Stimulated activated CD8-positive, alpha-beta memory T cell treated with anti-CD3 and anti-CD28 coated beads, Interleukin-2, amount 100 ng/mL, for 48 hours (primary cell): ENCODE results near the gene ACVR2B.

Experiments used
- DNase-seq, 2 donors: peaks; one replicate each; pipeline ENCODE4 v3.0.0-alpha.2; 2020; ENCODE audit warnings: low read depth in 2 of 2

The ACVR2B gene

GRCh38 chr3:38488949-38489348 lies 35.3 kb downstream of the ACVR2B start:
- DNase-seq = no peak

- DNase-seq = no peak
Observed at GRCh38 chr3:38489766-38490165, 36.1 kb downstream of the ACVR2B start.

- DNase-seq = no peak
Observed at GRCh38 chr3:38490281-38491030, 36.8 kb downstream of the ACVR2B start.

GRCh38 chr3:38491215-38491614 lies 37.5 kb downstream of the ACVR2B start:
- DNase-seq = no peak

- DNase-seq = no peak
Observed at GRCh38 chr3:38493031-38493430, 39.3 kb downstream of the ACVR2B start.

GRCh38 chr3:38496131-38496910 lies 42.6 kb downstream of the ACVR2B start, which contains the start of gene EXOG:
EXOG (plus strand) TSS chr3:38496340; CDS start chr3:38496368, 28 bp downstream.
- DNase-seq = peak; percentile 94 to 95

GRCh38 chr3:38497031-38497430 lies 43.3 kb downstream of the ACVR2B start:
- no peak for DNase-seq

- no peak for DNase-seq
Observed at GRCh38 chr3:38500688-38501417, 47.2 kb downstream of the ACVR2B start.

GRCh38 chr3:38507120-38507519 lies 53.4 kb downstream of the ACVR2B start:
- no peak for DNase-seq

- DNase-seq = no peak
Observed at GRCh38 chr3:38509732-38510131, 56.0 kb downstream of the ACVR2B start.

- DNase-seq = no peak
Observed at GRCh38 chr3:38510631-38511030, 56.9 kb downstream of the ACVR2B start.

- no peak for DNase-seq
Observed at GRCh38 chr3:38511546-38511945, 57.9 kb downstream of the ACVR2B start.

- DNase-seq = no peak
Observed at GRCh38 chr3:38515367-38515766, 61.7 kb downstream of the ACVR2B start.

GRCh38 chr3:38516669-38517068 lies 63.0 kb downstream of the ACVR2B start:
- DNase-seq = no peak

- DNase-seq = no peak
Observed at GRCh38 chr3:38519000-38519399, 65.3 kb downstream of the ACVR2B start.

- DNase-seq = no peak
Observed at GRCh38 chr3:38519651-38520050, 66.0 kb downstream of the ACVR2B start.

- peak; percentile 19 to 30 for DNase-seq
Observed at GRCh38 chr3:38521391-38521987, 67.8 kb downstream of the ACVR2B start.

GRCh38 chr3:38522002-38522401 lies 68.3 kb downstream of the ACVR2B start:
- DNase-seq = no peak

- no peak for DNase-seq
Observed at GRCh38 chr3:38524141-38524739, 70.5 kb downstream of the ACVR2B start.

- DNase-seq = no peak
Observed at GRCh38 chr3:38526792-38527191, 73.1 kb downstream of the ACVR2B start.

GRCh38 chr3:38528457-38528856 lies 74.8 kb downstream of the ACVR2B start:
- DNase-seq = no peak

- no peak for DNase-seq
Observed at GRCh38 chr3:38532529-38532928, 78.8 kb downstream of the ACVR2B start.
